Measurements from ENCODE around the gene ZNF440.

The ZNF440 gene

GRCh38 chr19:11882606-11883005 lies 68.5 kb downstream of the ZNF440 start:
- no peak overlapping the region for H3K4me3 ChIP-seq
- no peaks in the 10 kb centered on the region for H3K36me3 ChIP-seq (replicated peaks)
- DNase-seq (ENCODE audit: low spot score in 2 of 2) = no peak
- in situ Hi-C loops (cut with MboI; ENCODE audit: low sequenced_read_pairs) = no loop called here
- no peaks in the 10 kb centered on the region for H3K27me3 ChIP-seq (ENCODE audit: low read depth)
- no peaks in the 10 kb centered on the region; the same call in 1 of the 2 replicates for H3K9me3 ChIP-seq
- H3K4me1 ChIP-seq = no peaks in the 10 kb centered on the region

Measured in HAP-1 (cell line).